Parathyroid adenoma (tissue), 2 donors: ENCODE measurements around the gene XRCC3.

Experiments used
- H2AFZ ChIP-seq: fragments of 300-600 bp; sonication (generic); one replicate; pipeline ENCODE4 v1.7.0; 2017; ENCODE audit warnings: antibody characterized with exemption, mild to moderate bottlenecking
- H3K27ac ChIP-seq: fragments of 300-600 bp; sonication (generic); one replicate; pipeline ENCODE4 v1.7.0; 2017
- H3K27me3 ChIP-seq: fragments of 300-600 bp; sonication (generic); one replicate; pipeline ENCODE4 v1.7.0; 2017; ENCODE audit warnings: low read length; ENCODE audit not compliant: control insufficient read depth, insufficient read depth
- H3K36me3 ChIP-seq: fragments of 300-600 bp; sonication (generic); one replicate; pipeline ENCODE4 v1.7.0; 2017; ENCODE audit warnings: low read length; ENCODE audit not compliant: control insufficient read depth, insufficient read depth
- H3K4me1 ChIP-seq: fragments of 300-600 bp; sonication (generic); one replicate; pipeline ENCODE4 v1.7.0; 2017; ENCODE audit warnings: control low read depth
- H3K4me2 ChIP-seq: fragments of 300-600 bp; sonication (generic); one replicate; pipeline ENCODE4 v1.7.0; 2017; ENCODE audit warnings: low read length
- H3K4me3 ChIP-seq: fragments of 300-600 bp; sonication (generic); one replicate; pipeline ENCODE4 v1.7.0; 2017; ENCODE audit warnings: low read depth, low read length
- H3K79me2 ChIP-seq: fragments of 300-600 bp; sonication (generic); one replicate; pipeline ENCODE4 v1.7.0; 2017; ENCODE audit warnings: control low read depth
- H3K9ac ChIP-seq: fragments of 300-600 bp; sonication (generic); one replicate; pipeline ENCODE4 v1.7.0; 2017; ENCODE audit warnings: mild to moderate bottlenecking
- H3K9me3 ChIP-seq: fragments of 300-600 bp; sonication (generic); one replicate; pipeline ENCODE4 v1.7.0; 2017; ENCODE audit warnings: low read length; ENCODE audit not compliant: control insufficient read depth
- TF ChIP-seq, protein P1 (sequence below): fragments of 300-600 bp; sonication (generic); IDR thresholded peaks from one replicate; pipeline ENCODE4 v1.7.0; 2017; ENCODE audit warnings: antibody characterized with exemption, mild to moderate bottlenecking
- donor health status: primary hyperparathyroidism.

Gene XRCC3

DNA sequence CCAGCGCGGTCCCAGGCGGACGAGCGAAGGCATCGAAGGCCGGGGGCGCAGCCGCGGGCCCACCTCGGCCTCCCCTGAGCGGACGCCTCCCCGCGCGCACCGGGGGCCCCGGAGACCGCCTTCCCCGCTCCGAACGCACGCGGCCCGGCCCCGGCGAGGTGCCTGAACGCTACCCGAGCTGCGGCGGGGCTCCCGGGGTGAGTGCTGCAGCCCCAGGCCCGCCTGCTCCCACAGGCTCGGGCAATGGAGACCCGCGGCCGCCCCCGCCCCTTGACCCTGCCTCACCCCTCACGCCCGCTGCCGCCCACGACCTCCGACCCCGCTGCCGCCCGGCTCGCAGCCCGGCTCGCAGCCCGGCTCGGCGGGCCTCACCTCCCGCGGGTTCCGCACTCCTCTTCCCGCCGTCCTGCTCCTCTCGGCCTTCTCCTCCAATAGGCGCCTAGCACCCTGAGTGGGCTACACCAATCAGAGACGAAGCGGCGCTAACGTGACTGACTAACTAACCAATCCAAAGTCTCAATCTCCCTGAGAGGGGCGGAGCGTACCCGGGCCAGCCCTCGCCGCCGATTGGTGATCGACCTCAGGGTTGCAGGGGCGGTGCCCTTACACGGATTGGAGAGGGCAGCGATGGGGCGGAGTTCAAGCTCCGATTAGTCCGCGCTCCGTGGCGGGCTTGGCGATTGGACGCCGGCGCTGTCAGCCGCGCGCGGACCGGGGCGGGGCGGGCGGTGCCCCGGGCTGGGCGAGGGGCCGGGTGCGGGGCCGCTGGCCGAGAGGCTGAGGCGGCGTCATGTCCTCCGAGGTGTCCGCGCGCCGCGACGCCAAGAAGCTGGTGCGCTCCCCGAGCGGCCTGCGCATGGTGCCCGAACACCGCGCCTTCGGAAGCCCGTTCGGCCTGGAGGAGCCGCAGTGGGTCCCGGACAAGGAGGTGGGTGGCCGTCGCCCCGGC is at the start of gene XRCC3, which contains the start of gene ZFYVE21:
XRCC3 (minus strand) TSS at position 400 of the 949 bp plus-strand sequence. CDS start 4,364 bp downstream, outside the sequence.
ZFYVE21 (plus strand) TSS at position 759 of the 949 bp plus-strand sequence; CDS start at position 791, 32 bp downstream.
- peak within 1 kb of the TSS; percentile 74 for H2AFZ ChIP-seq
- peak within 1 kb of the TSS; percentile 82 for H3K4me2 ChIP-seq
- H3K27ac ChIP-seq: no peak within 1 kb of the TSS
- peaks cover 12% of the 10 kb centered on the region for H3K79me2 ChIP-seq
- no peaks in the 10 kb centered on the region for H3K36me3 ChIP-seq
- peak within 1 kb of the TSS; percentile 43 for H3K4me3 ChIP-seq
- H3K4me1 ChIP-seq: no peaks in the 10 kb centered on the region
- TF ChIP-seq, protein P1, sequence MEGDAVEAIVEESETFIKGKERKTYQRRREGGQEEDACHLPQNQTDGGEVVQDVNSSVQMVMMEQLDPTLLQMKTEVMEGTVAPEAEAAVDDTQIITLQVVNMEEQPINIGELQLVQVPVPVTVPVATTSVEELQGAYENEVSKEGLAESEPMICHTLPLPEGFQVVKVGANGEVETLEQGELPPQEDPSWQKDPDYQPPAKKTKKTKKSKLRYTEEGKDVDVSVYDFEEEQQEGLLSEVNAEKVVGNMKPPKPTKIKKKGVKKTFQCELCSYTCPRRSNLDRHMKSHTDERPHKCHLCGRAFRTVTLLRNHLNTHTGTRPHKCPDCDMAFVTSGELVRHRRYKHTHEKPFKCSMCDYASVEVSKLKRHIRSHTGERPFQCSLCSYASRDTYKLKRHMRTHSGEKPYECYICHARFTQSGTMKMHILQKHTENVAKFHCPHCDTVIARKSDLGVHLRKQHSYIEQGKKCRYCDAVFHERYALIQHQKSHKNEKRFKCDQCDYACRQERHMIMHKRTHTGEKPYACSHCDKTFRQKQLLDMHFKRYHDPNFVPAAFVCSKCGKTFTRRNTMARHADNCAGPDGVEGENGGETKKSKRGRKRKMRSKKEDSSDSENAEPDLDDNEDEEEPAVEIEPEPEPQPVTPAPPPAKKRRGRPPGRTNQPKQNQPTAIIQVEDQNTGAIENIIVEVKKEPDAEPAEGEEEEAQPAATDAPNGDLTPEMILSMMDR: no peak
- H3K27me3 ChIP-seq: no peaks in the 10 kb centered on the region
- H3K9me3 ChIP-seq: no peaks in the 10 kb centered on the region
- no peak within 1 kb of the TSS for H3K9ac ChIP-seq

DNA sequence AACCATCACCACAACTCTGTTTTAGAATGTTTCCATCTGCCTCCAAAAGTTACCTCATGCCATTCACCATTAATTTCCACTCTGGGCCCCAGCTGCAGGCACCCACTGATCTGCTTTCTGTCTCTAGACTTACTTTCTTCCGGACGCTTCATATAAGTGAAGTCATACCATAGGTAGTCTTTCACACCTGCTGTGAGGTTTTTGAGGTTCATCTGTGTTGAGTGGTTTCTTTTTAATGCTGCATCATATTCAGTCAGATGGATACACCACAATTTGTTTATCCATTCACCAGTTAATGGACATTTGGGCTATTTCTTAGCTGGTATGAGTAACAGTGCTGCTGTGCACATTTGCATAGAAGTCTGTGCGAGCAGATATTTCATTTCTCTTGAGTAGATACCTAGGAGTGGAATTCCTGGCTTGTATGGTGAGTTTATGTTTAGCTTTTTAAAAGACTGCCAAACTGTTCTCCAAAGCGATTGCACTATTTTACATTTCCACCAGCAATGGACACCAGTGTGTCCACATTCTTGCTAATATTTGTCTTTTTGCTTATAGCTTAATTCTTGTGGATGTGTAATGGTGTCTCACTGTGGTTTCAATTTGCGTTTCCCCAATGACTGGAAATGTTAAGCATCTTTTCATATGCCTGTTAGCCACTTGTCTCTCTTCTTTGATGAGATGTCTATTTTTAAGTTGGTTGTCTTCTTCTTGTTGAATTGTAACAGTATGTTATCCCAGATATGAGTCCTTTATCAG is 48.7 kb upstream of the XRCC3 start:
- TF ChIP-seq, protein P1: no peak
- Histone ChIP-seq H3K4me3 (no peak overlapping the region), H3K9me3 (no peaks in the 10 kb centered on the region), H3K9ac (no peak overlapping the region), H3K4me2 (no peak overlapping the region), H3K27me3 (no peaks in the 10 kb centered on the region), H3K79me2 (peaks cover 5% of the 10 kb centered on the region), H3K27ac (no peak overlapping the region), H2AFZ (no peak overlapping the region), H3K4me1 (no peaks in the 10 kb centered on the region), H3K36me3 (no peaks in the 10 kb centered on the region)

DNA sequence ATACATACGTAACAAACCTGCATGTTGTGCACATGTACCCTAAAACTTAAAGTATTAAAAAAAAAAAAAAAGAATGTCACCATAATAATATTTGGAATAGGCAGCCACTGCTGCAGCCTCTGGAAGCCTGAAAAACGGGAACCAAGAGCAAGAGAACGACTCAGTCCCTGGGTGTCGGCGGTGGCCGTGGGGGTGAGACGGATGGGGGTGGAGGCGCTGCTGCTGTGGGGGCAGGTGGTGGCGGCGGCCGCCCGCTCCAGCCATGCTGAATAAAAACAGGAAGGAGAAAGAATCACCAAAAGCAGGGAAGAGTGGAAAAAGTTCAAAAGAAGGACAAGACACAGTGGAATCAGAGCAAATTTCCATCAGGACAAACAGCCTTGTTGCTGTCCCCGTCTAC is 47.3 kb upstream of the XRCC3 start:
- TF ChIP-seq, protein P1: no peak

DNA sequence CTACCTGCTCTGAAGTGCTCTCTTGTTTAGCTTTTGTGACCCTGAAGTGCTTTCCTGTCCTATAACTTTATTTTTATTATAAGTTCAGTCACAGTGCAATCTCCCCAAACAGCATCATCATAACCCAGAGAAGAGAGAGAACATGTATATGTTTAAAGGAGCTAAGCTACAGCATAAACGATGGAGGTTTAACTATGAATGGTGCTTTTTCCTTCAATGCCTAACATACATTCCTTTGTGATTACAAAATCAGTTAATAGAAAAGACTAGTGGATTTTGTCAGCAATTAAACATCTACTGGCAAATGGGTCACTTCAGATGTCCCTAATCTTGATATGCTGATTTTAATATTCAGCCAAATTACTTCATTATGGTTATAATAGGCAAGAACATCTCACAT is 46.8 kb upstream of the XRCC3 start:
- TF ChIP-seq, protein P1: no peak

More for the DNA sequence above, 47.3 kb upstream of the XRCC3 start:
- no peaks in the 10 kb centered on the region for H3K4me1 ChIP-seq
- no peaks in the 10 kb centered on the region for H3K27me3 ChIP-seq
- H3K36me3 ChIP-seq: no peaks in the 10 kb centered on the region
- no peak overlapping the region for H3K9ac ChIP-seq
- H2AFZ ChIP-seq: no peak overlapping the region
- peaks cover 9% of the 10 kb centered on the region for H3K79me2 ChIP-seq
- no peak overlapping the region for H3K4me3 ChIP-seq
- no peaks in the 10 kb centered on the region for H3K9me3 ChIP-seq
- no peak overlapping the region for H3K27ac ChIP-seq
- no peak overlapping the region for H3K4me2 ChIP-seq

More for the DNA sequence above, 46.8 kb upstream of the XRCC3 start:
- Histone ChIP-seq H2AFZ (no peak overlapping the region), H3K4me2 (no peak overlapping the region), H3K36me3 (no peaks in the 10 kb centered on the region), H3K27me3 (no peaks in the 10 kb centered on the region), H3K27ac (no peak overlapping the region), H3K4me1 (no peaks in the 10 kb centered on the region), H3K9me3 (no peaks in the 10 kb centered on the region), H3K79me2 (peaks cover 9% of the 10 kb centered on the region), H3K9ac (no peak overlapping the region), H3K4me3 (no peak overlapping the region)
